K562 (cell line): ENCODE measurements around the gene OR52B6.

Source experiments
- CTCF ChIP-seq, 3 experiments: IDR thresholded peaks in 2 of 3; conservative IDR thresholded peaks in 1 of 3; 2 replicates each; pipeline ENCODE4 v1.5.1; 2011 to 2012; ENCODE audit warnings: low read length in 3 of 3, mild to moderate bottlenecking in 3 of 3, control low read depth in 2 of 3, improper control_type of control experiment in 1 of 3, inconsistent platforms in 1 of 3, low read depth in 1 of 3, mixed read lengths in 1 of 3, moderate library complexity in 1 of 3; ENCODE audit not compliant: insufficient read depth in 2 of 3
- FOS ChIP-seq: IDR thresholded peaks from 3 replicates; pipeline ENCODE4 v1.6.1; 2011; ENCODE audit not compliant: insufficient read length; ENCODE audit errors: extremely low read depth
- NRF1 ChIP-seq, 2 experiments: fragments of 450-650 bp; IDR thresholded peaks in 1 of 2; conservative IDR thresholded peaks in 1 of 2; 2 replicates each; pipeline ENCODE4 v1.6.1; 2014; ENCODE audit warnings: mild to moderate bottlenecking in 2 of 2
- POU5F1 ChIP-seq: fragments of 150-350 bp; IDR thresholded peaks from 2 replicates; pipeline ENCODE4 v1.6.1; 2014; ENCODE audit warnings: borderline replicate concordance, low read length, low read depth, mild to moderate bottlenecking; ENCODE audit not compliant: partially characterized antibody
- RAD21 ChIP-seq, 2 experiments: fragments of 250-450 bp in 1 of 2; fragments of 450-650 bp in 1 of 2; sonication (Bioruptor Pico) in 1 of 2; formaldehyde crosslinking in 1 of 2; IDR thresholded peaks in 1 of 2; conservative IDR thresholded peaks in 1 of 2; 2 replicates each; pipeline versions ENCODE4 v1.4.0 to v1.8.0; 2020 to 2022; ENCODE audit warnings: mild to moderate bottlenecking in 2 of 2, moderate library complexity in 1 of 2
- USF2 ChIP-seq: sonication (generic); formaldehyde crosslinking; IDR thresholded peaks from 2 replicates; pipeline ENCODE4 v1.5.0; 2020; ENCODE audit warnings: missing genetic modification reagents
- ZNF384 ChIP-seq: IDR thresholded peaks from 2 replicates; pipeline ENCODE4 v1.6.1; 2012; ENCODE audit warnings: low read depth, low read length, improper control_type of control experiment

- TF ChIP-seq CTCF (IDR thresholded peaks at IDR 0.05 in 2 of 3, conservative IDR thresholded peaks at IDR 0.05 in 1 of 3; ENCODE audit: insufficient read depth in 2 of 3, low read depth in 1 of 3, low read length in 3 of 3) (no peak), RAD21 (CRISPR knock-in tag; conservative IDR thresholded peaks at IDR 0.05 in 1 of 2, IDR thresholded peaks at IDR 0.05 in 1 of 2) (no peak), ZNF384 (no peak), NRF1 (conservative IDR thresholded peaks at IDR 0.05 in 1 of 2, IDR thresholded peaks at IDR 0.05 in 1 of 2) (no peak), POU5F1 (no peak), USF2 (CRISPR knock-in tag) (no peak), FOS (no peak)
These were observed 39.2 kb upstream of the OR52B6 start for GRCh38 chr11:5541427-5541826.
